GM20431 (cell line): ENCODE results near the gene ANXA6.

Experiments
- in situ Hi-C: fragments of 300-500 bp; cut with MseI, MboI; formaldehyde crosslinking; loops from one replicate; pipeline ENCODE4 v1.15.0; 2020; ENCODE audit warnings: low sequenced_read_pairs; ENCODE audit not compliant: unreplicated experiment

The ANXA6 gene

DNA sequence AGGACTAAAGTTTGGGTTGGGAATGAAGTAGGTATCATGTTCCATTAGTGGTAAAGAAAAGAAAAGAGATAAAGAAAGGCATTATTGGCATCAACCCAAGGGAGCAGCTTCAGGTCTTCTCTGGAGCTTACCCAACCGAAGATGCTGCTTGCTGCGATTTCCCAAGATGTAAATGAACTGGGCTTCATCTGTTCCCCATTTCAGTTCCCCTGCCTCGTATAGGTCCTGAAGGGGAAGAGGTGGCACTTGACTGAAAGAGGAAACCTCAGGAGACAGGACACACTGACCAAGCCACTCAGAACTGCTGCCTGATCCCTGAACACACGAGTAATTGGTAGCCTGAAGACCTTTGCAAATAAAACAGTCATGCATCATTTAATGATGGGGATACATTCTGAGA is 24.6 kb downstream of the ANXA6 start:
- in situ Hi-C loops: no loop called here

- in situ Hi-C loops: no loop called here
Measured at GRCh38 chr5:151130922-151131891, 26.4 kb downstream of the ANXA6 start.

GRCh38 chr5:151130235-151130921 is 27.2 kb downstream of the ANXA6 start:
- in situ Hi-C loops: no loop called here

DNA sequence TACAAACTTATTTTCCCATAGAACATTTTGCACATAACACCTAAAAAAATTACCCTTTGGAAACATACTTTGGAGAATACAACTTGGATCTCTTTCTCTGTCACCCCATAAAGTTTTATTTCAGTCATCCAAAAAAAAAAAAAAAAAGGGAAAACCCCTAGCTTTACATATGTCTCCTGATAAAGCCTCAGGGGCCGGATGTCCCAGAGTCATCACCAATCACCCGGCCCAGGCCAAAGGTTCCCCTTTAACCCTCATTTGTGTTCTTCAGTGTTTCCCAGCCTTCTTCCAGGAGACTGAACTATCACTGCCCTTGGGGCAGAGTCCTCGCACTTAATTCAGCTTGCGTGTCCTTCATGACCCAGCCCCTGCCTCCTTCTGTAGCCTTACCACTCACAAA is 28.8 kb downstream of the ANXA6 start:
- in situ Hi-C loops: no loop called here

DNA sequence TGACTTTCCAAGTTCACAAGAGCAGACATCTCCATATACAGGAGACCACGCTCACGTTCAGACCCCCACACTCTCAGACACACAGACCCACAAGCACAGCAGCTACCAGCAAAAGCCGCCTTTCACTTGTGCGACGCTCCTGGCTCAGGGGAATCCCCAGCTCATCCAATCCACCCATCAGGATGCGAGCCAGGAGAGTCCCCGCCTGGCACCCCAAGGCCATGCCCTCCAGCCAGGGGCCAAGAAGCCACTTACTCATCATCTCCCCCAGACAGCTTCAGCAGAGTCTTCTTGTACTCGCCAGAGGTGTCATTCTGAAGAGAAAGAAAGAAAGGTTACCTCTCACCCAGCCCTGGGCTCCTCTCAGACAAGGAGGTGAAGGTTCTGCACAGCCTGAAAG is 29.7 kb downstream of the ANXA6 start:
- in situ Hi-C loops: no loop called here

DNA sequence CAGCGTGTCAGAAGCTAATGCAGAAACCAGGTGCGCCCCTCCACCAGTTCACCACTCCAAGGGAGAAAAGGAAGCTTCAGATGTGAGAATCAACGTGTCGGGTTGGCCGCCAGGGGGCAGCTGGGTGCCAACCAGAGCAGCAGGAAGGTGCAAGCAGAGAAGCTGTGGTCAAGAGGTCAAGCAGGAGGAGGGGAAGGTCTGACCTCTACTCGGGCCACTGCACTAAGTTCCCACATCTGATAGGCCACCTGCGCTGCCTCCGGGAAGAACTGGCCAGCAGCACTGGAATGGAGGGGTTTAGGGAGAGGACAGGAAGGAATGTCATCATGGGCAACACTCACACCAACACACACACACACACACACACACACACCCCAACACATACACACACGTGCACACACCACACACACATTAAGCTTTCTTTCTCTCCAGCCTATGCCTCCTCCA is 31.4 kb downstream of the ANXA6 start:
- in situ Hi-C loops: no loop called here

DNA sequence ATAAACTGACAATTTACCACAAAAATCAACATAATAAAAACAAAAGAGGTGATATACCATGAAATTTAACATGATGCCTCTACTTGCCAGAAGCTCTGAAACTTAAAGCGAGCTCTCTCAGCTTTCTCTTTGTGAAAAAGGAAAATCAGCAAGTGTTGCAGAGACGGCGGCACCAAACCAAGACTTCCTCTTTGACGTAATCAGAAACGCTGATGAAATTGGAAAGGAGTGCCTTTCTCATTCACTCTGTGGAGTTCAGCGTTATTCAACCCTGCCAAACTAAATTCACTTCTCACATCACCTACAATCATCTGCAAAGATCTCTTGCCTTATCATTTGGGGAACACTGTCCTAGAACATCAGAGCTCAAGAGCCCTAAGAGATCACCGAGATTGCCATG is 32.2 kb downstream of the ANXA6 start:
- in situ Hi-C loops: no loop called here

DNA sequence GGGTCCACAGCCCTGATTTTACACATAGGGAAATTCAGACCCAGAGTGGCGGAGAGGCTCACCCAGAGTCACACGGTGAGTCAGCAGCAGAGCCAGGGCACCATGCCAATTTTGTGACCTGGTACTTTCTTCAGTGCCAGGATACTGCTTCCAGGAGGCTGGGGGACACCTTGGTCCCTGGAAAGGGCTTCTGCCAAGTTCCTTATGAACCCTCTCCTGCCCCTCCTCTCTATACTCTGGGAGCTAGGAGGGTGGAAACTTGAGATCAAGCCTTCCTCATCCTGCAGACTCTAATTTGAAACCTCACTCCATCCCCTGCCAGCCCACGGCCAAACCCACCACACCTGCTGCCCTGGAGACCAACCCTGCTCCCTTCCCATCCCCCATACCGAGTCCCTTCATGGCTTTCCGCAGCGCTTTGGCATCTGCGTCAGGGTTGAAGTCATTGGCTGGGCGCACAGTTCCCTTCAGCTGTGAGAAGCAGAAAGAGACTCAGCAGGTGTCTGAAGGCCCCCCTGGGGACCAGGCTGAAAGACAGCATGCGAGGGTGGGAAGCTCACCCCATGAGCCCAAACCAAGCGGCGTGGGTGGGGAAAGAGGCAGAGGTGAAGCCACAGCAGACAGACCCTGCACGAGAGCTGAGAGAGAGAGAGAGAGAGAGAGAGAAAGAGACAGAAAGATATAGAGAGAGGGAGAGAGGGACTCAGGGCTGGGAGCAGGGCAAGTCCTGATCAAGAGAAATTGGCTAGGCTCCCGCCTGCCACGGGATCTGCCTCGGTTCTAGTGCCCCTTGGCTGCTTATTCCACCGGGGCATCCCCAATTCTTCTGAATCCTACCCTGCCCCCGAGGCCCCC is 33.5 kb downstream of the ANXA6 start:
- in situ Hi-C loops: no loop called here

DNA sequence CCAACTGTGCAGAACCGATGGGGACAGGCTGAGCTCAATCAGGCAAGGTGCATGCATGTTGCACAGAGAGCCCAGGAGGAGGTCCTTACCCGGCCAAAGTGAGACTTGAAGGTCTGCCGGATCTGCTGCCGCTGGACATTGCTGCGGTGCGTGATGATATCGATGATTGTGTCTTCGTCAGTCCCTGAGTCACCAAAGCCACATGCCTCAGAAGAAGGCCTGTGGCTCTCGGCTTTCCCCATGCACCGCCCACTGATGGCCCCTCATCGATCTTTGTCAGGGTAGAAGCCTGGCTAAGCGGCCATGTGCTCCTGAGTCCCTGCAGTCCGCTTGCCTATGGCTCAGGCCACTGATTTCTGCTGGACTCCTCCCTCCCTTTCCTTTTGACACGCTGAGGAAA is 34.8 kb downstream of the ANXA6 start:
- in situ Hi-C loops: no loop called here

- in situ Hi-C loops: no loop called here
Measured at GRCh38 chr5:151121665-151122064, 35.9 kb downstream of the ANXA6 start.

- in situ Hi-C loops: no loop called here
Measured at GRCh38 chr5:151121095-151121494, 36.5 kb downstream of the ANXA6 start.

DNA sequence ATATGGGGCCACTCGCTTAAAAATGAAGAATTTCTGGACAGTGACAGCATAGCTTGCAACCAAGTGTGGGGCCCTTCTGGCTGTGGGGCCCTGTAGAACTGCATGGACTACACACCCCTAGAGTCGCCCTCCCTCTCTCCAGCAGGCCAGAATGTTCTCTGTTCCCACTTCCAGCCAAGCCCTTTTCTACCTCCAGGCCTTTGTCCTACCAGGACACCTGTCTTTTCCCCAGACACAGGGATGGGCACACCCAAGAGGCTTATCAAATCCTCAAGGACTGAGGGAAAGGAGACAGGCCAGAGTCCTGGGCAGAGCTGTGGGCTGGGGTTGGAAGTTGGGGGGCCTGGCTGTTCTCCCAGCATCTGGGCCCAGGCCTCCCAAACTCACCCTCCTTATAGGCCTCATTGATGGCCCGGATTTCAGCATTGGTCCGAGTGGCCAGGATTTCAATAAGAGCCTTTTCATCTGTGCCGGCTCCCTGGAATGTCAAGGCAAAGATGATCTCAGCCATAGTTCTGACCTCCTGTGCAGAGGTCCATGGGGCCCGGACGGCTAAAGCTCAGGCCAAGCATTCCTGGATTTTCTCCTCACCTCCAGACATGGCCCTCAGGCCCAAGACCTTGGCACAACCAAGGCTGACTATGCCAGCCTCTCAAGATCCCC is 38.5 kb downstream of the ANXA6 start:
- in situ Hi-C loops: loop anchor here (10.0 kb wide), 1 partner anchor 64 kb away; no protein-coding TSS in a partner anchor

GRCh38 chr5:151115272-151115905 is 42.2 kb downstream of the ANXA6 start:
- in situ Hi-C loops: loop anchor here (10.0 kb wide), 1 partner anchor 61 kb away; no protein-coding TSS in a partner anchor

DNA sequence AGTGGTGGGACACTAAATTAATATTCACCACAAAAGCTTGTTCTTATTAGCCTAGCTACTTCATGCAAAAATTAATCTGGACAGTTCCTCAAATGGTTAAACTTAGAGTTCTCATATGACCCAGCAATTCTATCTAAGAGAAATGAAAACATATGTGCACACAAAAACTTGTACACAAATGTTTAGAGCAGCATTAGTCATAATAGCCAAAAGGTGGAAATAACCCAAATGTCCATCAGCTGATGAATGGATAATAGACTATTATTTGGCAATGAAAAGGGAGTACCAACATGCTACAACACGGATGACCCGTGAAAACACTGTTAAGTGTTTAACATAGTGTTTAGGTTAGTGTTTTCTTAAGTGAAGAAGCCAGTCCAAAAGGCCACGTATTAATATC is 43.9 kb downstream of the ANXA6 start:
- in situ Hi-C loops: loop anchor here (10.0 kb wide), 1 partner anchor 59 kb away; no protein-coding TSS in a partner anchor

DNA sequence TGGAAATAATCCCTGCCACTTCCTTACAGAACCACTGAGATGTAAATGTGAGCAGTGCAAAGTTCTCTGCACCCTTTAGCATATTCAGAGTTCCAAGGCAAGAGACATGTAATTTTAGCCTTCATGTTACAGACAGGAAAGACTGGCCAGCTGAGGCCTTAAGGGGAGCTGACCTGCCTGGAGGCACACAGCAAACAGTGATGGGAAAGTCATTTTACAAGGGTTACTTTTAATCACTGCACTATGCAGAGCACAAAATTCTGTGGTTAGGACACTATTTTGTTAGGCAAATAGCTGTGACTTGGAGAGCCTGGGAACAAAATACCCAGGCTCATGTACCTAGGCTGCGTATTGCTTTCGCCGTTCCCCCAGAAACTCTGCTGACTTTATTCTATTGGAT is 46.6 kb downstream of the ANXA6 start:
- in situ Hi-C loops: loop anchor here (10.0 kb wide), 1 partner anchor 56 kb away; no protein-coding TSS in a partner anchor

- in situ Hi-C loops: loop anchor here (10.0 kb wide), 1 partner anchor 55 kb away; no protein-coding TSS in a partner anchor
Measured at GRCh38 chr5:151110122-151110681, 47.4 kb downstream of the ANXA6 start.

GRCh38 chr5:151108566-151108965 is 49.0 kb downstream of the ANXA6 start:
- in situ Hi-C loops: no loop called here

DNA sequence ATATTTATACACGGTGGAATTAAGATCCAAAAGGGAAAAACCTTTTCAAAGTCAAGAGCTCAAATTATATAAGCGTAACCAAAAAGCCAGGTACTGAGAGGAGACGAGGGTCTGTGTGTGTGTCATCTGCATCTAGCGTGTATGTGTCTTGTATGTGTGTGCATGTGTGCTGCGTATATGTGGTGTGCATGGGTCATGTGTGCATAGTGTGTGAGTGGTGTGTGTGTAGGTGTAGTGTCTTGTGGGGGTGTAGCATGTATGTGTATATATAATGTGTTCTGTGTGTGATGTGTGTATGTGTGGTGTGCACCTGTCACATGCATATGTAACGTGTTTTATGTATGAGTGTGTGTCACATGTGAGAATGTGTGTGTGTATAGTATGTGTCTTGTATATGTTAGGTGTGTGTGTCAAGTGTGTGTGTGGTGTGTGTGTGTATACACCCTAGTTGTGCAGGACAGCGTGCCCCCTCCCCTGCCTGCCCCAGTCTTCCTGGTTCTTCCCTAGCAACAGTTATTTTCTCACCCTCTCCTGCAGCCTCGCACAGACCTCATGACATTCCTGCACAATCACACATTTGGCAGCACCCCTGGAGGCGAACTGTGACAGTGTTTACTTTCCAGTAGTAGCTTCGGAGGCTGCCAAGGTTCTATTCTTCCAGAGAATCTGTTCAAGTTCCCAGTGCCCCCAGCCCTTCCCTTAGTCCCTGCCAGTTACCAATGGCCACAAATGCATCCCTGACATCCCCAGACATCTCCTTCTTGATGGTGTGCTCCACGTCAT is 49.6 kb downstream of the ANXA6 start:
- in situ Hi-C loops: no loop called here
